GM12878 (cell line): ENCODE measurements around the gene ATP5MK. TPM values are rescaled to one million over a fixed set of nuclear protein-coding genes. Genes with fewer than 3 reads are reported as not detected.

Source experiments
- ATAC-seq: fragments of 200-7000 bp; cut with Tn5 transposase; 3 replicates; pipeline ENCODE4 v1.9.1; 2020; ENCODE audit warnings: mild to moderate bottlenecking, moderate library complexity
- BruUV-seq: library from RNA; stranded (reverse); fragments of 400-500 nt; replicated peaks from 2 replicates; lab custom pipeline; 2021; lab: Mats Ljungman, UMichigan
- CTCF ChIA-PET: fragments of 300-600 bp; sonication (Branson Sonifier 250); formaldehyde crosslinking; extraction: SDS; loops from one replicate; lab custom pipeline; 2021; ENCODE audit warnings: inconsistent platforms; lab: Yijun Ruan, JAX
- POLR2A ChIA-PET: fragments of 350-600 bp; formaldehyde crosslinking; extraction: SDS; loops from one replicate; lab custom pipeline; 2021; ENCODE audit warnings: inconsistent platforms; lab: Charles Lee
- RAD21 ChIA-PET: fragments of 300-600 bp; sonication (Branson Sonifier 250); formaldehyde crosslinking; loops from one replicate; lab custom pipeline; 2023; ENCODE audit warnings: antibody characterized with exemption; ENCODE audit not compliant: unreplicated experiment; lab: Charles Lee
- SMC1A ChIA-PET: fragments of 300-600 bp; sonication (Branson Sonifier 250); formaldehyde crosslinking; loops from one replicate; lab custom pipeline; 2023; ENCODE audit not compliant: unreplicated experiment, uncharacterized antibody; lab: Charles Lee
- DNase-seq: peaks from one replicate; pipeline ENCODE4 v3.0.0-alpha.2; 2011; ENCODE audit warnings: low read depth, low spot score
- FAIRE-seq: peaks from 3 replicates; lab custom pipeline; 2011; peaks lifted over from hg19 to GRCh38; lab: Jason Lieb, UNC
- H2AFZ ChIP-seq: 2 replicates; pipeline ENCODE4 v1.6.0; 2011; ENCODE audit warnings: low read depth, low read length, control low read depth; ENCODE audit not compliant: control insufficient read depth
- H3K27ac ChIP-seq: 2 replicates; pipeline ENCODE4 v1.5.1; 2011; ENCODE audit warnings: control low read depth; ENCODE audit not compliant: control insufficient read depth, insufficient read depth
- H3K27me3 ChIP-seq, 2 experiments: replicated peaks in 1 of 2; 2 replicates each; pipeline versions ENCODE4 v1.6.0 to v1.6.1; 2011; ENCODE audit warnings: low read length in 1 of 2; ENCODE audit not compliant: control insufficient read depth in 2 of 2, insufficient read depth in 2 of 2
- H3K36me3 ChIP-seq, 2 experiments: 2 replicates each; pipeline ENCODE4 v1.5.1; 2011; ENCODE audit warnings: low read length in 1 of 2; ENCODE audit not compliant: control insufficient read depth in 2 of 2, insufficient read depth in 2 of 2
- H3K4me1 ChIP-seq: 2 replicates; pipeline ENCODE4 v1.6.1; 2011; ENCODE audit warnings: mild to moderate bottlenecking, low read length, moderate library complexity, mixed read lengths; ENCODE audit not compliant: control insufficient read depth, insufficient read depth
- H3K4me2 ChIP-seq: 2 replicates; pipeline ENCODE4 v1.6.0; 2011; ENCODE audit warnings: control low read depth; ENCODE audit not compliant: control insufficient read depth, insufficient read depth
- H3K4me3 ChIP-seq: fragments of 200-600 bp; sonication (generic); 2 replicates; pipeline ENCODE4 v1.5.1; 2016
- H3K79me2 ChIP-seq: 2 replicates; pipeline ENCODE4 v1.6.0; 2011; ENCODE audit warnings: low read length; ENCODE audit not compliant: control insufficient read depth, insufficient read depth
- H3K9ac ChIP-seq: 2 replicates; pipeline ENCODE4 v1.8.0; 2011; ENCODE audit warnings: low read length, control low read depth, mixed read lengths; ENCODE audit not compliant: control insufficient read depth, insufficient read depth
- H3K9me3 ChIP-seq: replicated peaks from 3 replicates; pipeline ENCODE4 v1.5.1; 2011; ENCODE audit warnings: mild to moderate bottlenecking, low read length; ENCODE audit not compliant: control insufficient read depth, insufficient read depth
- H4K20me1 ChIP-seq: 2 replicates; pipeline ENCODE4 v1.6.0; 2011; ENCODE audit not compliant: control insufficient read depth, insufficient read depth
- BMI1 ChIP-seq: fragments of 450-650 bp; IDR thresholded peaks from 2 replicates; pipeline ENCODE4 v1.6.1; 2016; ENCODE audit warnings: mild to moderate bottlenecking, moderate library complexity, borderline replicate concordance
- ESRRA ChIP-seq: IDR thresholded peaks from 2 replicates; pipeline ENCODE4 v1.6.1; 2012; ENCODE audit warnings: mild to moderate bottlenecking, low read length, improper control_type of control experiment
- GABPA ChIP-seq: IDR thresholded peaks from 2 replicates; pipeline ENCODE4 v1.6.1; 2014; ENCODE audit warnings: antibody characterized with exemption, low read depth, mild to moderate bottlenecking, inconsistent platforms
- IRF4 ChIP-seq: IDR thresholded peaks from 2 replicates; pipeline ENCODE4 v1.6.1; 2011; ENCODE audit warnings: low read depth, low read length
- MTA2 ChIP-seq: fragments of 450-650 bp; IDR thresholded peaks from 2 replicates; pipeline ENCODE4 v1.6.1; 2016; ENCODE audit warnings: low read depth, mild to moderate bottlenecking, moderate library complexity
- MYB ChIP-seq: fragments of 150-350 bp; IDR thresholded peaks from 2 replicates; pipeline ENCODE4 v1.6.1; 2014; ENCODE audit warnings: mild to moderate bottlenecking, low read depth, low read length, borderline replicate concordance
- NBN ChIP-seq: fragments of 450-650 bp; IDR thresholded peaks from 2 replicates; pipeline ENCODE4 v1.6.1; 2016
- NR2F1 ChIP-seq: fragments of 450-650 bp; conservative IDR thresholded peaks from 2 replicates; pipeline ENCODE4 v1.6.1; 2017; ENCODE audit warnings: mild to moderate bottlenecking
- POLR2A ChIP-seq: IDR thresholded peaks from 2 replicates; pipeline ENCODE4 v1.6.1; 2011; ENCODE audit warnings: low read depth, mild to moderate bottlenecking, low read length
- POLR2AphosphoS2 ChIP-seq: IDR thresholded peaks from 2 replicates; pipeline ENCODE4 v1.6.1; 2011; ENCODE audit warnings: low read depth, mild to moderate bottlenecking, low read length, improper control_type of control experiment, moderate library complexity
- POLR2AphosphoS5 ChIP-seq: IDR thresholded peaks from 2 replicates; pipeline ENCODE4 v1.6.1; 2011; ENCODE audit warnings: mild to moderate bottlenecking, low read length, inconsistent platforms
- RBBP5 ChIP-seq: fragments of 200-600 bp; sonication (generic); conservative IDR thresholded peaks from 2 replicates; pipeline ENCODE4 v1.6.1; 2016
- RCOR1 ChIP-seq: conservative IDR thresholded peaks from 2 replicates; pipeline ENCODE4 v1.6.1; 2012; ENCODE audit warnings: low read depth, low read length, improper control_type of control experiment
- SMC3 ChIP-seq: IDR thresholded peaks from 2 replicates; pipeline ENCODE4 v1.6.1; 2011; ENCODE audit warnings: low read length, improper control_type of control experiment, borderline replicate concordance
- SREBF1 ChIP-seq: IDR thresholded peaks from 2 replicates; pipeline ENCODE4 v1.6.1; 2012; ENCODE audit warnings: mild to moderate bottlenecking, low read length
- YY1 ChIP-seq: IDR thresholded peaks from 2 replicates; pipeline ENCODE4 v1.6.1; 2011; ENCODE audit warnings: low read depth, mild to moderate bottlenecking, low read length
- WGBS: methylation state at CpG from one replicate; pipeline ENCODE4 v1.1.6; 2016; ENCODE audit warnings: low lambda C conversion rate; ENCODE audit not compliant: insufficient replicate concordance, insufficient coverage; ENCODE audit errors: missing lambda C conversion rate; 5-methylcytosine and 5-hydroxymethylcytosine counted together
- in situ Hi-C: fragments of 300-500 bp; cut with MboI; formaldehyde crosslinking; loops from 9 replicates; pipeline ENCODE4 v1.14.3; 2018; ENCODE audit warnings: mixed read lengths
- intact Hi-C: fragments of 100-400 bp; cut with micrococcal nuclease; formaldehyde crosslinking; loops from one replicate; pipeline ENCODE4 v1.14.2; 2022; ENCODE audit not compliant: unreplicated experiment
- polyA plus RNA-seq, 11 experiments: library from polyadenylated mRNA; depleted of rRNA in 4 of 11; unstranded in 6 of 11; stranded (reverse) in 5 of 11; fragments of >200 nt; fragmentation: Nextera tagmentation in 4 of 11; fragmentation: Illumina TruSeq in 1 of 11; extraction: Ambion mirVana in 4 of 11; extraction: Trizol in 1 of 11; gene quantifications; 1 replicate in 1 of 11; 2 replicates in 10 of 11; pipeline versions ENCODE4 v1.2.1 to v1.2.3, GENCODE V29; 2011 to 2016; ENCODE audit warnings: inconsistent platforms in 2 of 11, missing spikeins in 2 of 11, low read depth in 1 of 11
- total RNA-seq, 4 experiments: library from RNA; depleted of rRNA in 3 of 4; stranded (reverse); fragments of >200 nt in 3 of 4; fragmentation: Illumina TruSeq in 1 of 4; extraction: Trizol in 1 of 4; gene quantifications; 2 replicates each; pipeline versions ENCODE4 v1.2.1 to v1.2.3, GENCODE V29; 2013 to 2021
- TF ChIP-seq, protein P1 (sequence below): fragments of 450-650 bp; IDR thresholded peaks from 2 replicates; pipeline ENCODE4 v1.6.1; 2014; ENCODE audit warnings: mild to moderate bottlenecking
- TF ChIP-seq, protein P2 (sequence below), 3 experiments: IDR thresholded peaks in 2 of 3; conservative IDR thresholded peaks in 1 of 3; 2 replicates each; pipeline ENCODE4 v1.5.1; 2011; ENCODE audit warnings: low read depth in 3 of 3, low read length in 3 of 3, mild to moderate bottlenecking in 3 of 3, control low read depth in 2 of 3, moderate library complexity in 2 of 3, inconsistent platforms in 1 of 3, mixed read lengths in 1 of 3; ENCODE audit not compliant: control insufficient read depth in 2 of 3, insufficient read depth in 1 of 3; ENCODE audit errors: extremely low read depth in 1 of 3
- TF ChIP-seq, protein P3 (sequence below): fragments of 450-650 bp; IDR thresholded peaks from 2 replicates; pipeline ENCODE4 v1.6.1; 2017; ENCODE audit warnings: borderline replicate concordance
- TF ChIP-seq, protein P4 (sequence below): IDR thresholded peaks from 2 replicates; pipeline ENCODE4 v1.6.1; 2012; ENCODE audit warnings: low read length, inconsistent platforms

The ATP5MK gene
- total and polyA plus RNA-seq, 10 of the 15 experiments (the other 5 are each of a cell fraction or from before 2014, with no cell fraction given) = 240 to 1,790 (median 626) TPM

DNA sequence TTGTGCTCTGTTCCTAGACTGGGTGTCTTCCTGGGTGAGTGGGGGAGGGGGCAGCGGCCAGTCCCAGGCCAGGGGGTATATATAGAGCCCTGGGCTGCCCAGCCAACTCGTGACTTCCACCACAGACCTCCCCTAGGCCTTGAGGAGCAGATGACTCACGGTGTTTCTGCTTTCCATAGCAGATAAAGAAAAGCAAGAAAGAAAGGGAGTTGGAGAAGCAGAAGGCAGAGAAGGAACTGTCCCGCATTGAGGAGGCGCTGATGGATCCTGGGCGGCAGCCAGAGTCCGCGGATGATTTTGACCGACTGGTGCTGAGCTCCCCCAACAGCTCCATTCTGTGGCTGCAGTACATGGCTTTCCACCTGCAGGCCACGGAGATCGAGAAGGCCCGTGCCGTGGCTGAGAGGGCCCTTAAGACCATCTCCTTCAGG is 45.8 kb upstream of the ATP5MK start (continued):
- TF ChIP-seq BMI1 (no peak), NR2F1 (no peak), POLR2AphosphoS2 (no peak), NBN (no peak), MYB (no peak), SMC3 (no peak), POLR2AphosphoS5 (no peak)
- TF ChIP-seq, protein P1, sequence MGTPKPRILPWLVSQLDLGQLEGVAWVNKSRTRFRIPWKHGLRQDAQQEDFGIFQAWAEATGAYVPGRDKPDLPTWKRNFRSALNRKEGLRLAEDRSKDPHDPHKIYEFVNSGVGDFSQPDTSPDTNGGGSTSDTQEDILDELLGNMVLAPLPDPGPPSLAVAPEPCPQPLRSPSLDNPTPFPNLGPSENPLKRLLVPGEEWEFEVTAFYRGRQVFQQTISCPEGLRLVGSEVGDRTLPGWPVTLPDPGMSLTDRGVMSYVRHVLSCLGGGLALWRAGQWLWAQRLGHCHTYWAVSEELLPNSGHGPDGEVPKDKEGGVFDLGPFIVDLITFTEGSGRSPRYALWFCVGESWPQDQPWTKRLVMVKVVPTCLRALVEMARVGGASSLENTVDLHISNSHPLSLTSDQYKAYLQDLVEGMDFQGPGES = no peak
- TF ChIP-seq, all 136 proteins: peak for 0

DNA sequence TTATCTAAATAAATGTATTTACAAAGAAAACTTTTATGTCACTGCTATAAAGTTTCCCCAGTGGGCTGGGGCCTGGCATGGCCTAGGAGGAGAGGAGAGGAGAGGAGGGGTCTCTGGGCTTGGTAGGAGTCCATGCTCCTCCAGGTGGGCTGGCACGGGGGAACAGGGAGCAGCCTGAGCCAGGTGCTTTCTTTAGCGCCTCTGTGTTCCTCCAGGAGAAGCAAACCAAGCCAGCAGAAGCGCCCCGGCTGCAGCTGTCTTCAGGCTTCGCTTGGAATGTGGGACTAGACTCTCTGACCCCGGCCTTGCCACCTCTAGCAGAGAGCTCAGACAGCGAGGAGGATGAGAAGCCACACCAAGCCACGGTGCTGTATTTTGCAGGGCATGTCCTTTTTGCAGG is 45.3 kb upstream of the ATP5MK start:
- SMC1A ChIA-PET = interaction anchor here (1.0 kb wide), 1 partner anchor 34 kb away, joined by 3 read pairs; no protein-coding TSS in a partner anchor
- no peaks in the 10 kb centered on the region for H3K9me3 ChIP-seq
- intact Hi-C loops (no loop called here), in situ Hi-C loops (no loop called here)
- H3K4me3 ChIP-seq = no peak overlapping the region
- FAIRE-seq (no peak), ATAC-seq (no peak), DNase-seq (no peak)
- WGBS = 79% methylated on average over 8 of the region's 8 CpGs
- CTCF ChIA-PET = interaction anchor here (1.1 to 17.8 kb wide), 2 partner anchors 14 to 36 kb away, joined by 3 to 163 read pairs; partner anchors contain the start of gene CALHM3
- H3K36me3 ChIP-seq = peaks cover 42 to 54% of the 10 kb centered on the region in 2 experiments
- no peaks in the 10 kb centered on the region for H4K20me1 ChIP-seq
- RAD21 ChIA-PET = no interaction called here
- H2AFZ ChIP-seq = no peak overlapping the region
- no peaks in the 10 kb centered on the region for H3K79me2 ChIP-seq
- no TSS peak for BruUV-seq
- POLR2A ChIA-PET = interaction anchor here (1.5 kb wide), 1 partner anchor 10 kb away, joined by 4 read pairs; no protein-coding TSS in a partner anchor
- no peak overlapping the region for H3K9ac ChIP-seq
- no peak overlapping the region for H3K4me2 ChIP-seq
- H3K27ac ChIP-seq = no peak overlapping the region
- no peaks in the 10 kb centered on the region for H3K27me3 ChIP-seq
- H3K4me1 ChIP-seq = 0 out of 2 replicates have a peak, but pooled peaks cover 2% of the 10 kb centered on the region
- TF ChIP-seq RCOR1 = no peak
- TF ChIP-seq YY1 = no peak
- TF ChIP-seq ESRRA = no peak
- TF ChIP-seq SREBF1 = no peak
- TF ChIP-seq, protein P2, sequence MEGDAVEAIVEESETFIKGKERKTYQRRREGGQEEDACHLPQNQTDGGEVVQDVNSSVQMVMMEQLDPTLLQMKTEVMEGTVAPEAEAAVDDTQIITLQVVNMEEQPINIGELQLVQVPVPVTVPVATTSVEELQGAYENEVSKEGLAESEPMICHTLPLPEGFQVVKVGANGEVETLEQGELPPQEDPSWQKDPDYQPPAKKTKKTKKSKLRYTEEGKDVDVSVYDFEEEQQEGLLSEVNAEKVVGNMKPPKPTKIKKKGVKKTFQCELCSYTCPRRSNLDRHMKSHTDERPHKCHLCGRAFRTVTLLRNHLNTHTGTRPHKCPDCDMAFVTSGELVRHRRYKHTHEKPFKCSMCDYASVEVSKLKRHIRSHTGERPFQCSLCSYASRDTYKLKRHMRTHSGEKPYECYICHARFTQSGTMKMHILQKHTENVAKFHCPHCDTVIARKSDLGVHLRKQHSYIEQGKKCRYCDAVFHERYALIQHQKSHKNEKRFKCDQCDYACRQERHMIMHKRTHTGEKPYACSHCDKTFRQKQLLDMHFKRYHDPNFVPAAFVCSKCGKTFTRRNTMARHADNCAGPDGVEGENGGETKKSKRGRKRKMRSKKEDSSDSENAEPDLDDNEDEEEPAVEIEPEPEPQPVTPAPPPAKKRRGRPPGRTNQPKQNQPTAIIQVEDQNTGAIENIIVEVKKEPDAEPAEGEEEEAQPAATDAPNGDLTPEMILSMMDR (IDR thresholded peaks at IDR 0.05 in 2 of 3, conservative IDR thresholded peaks at IDR 0.05 in 1 of 3; ENCODE audit: control insufficient read depth in 2 of 3, extremely low read depth in 1 of 3, insufficient read depth in 1 of 3, low read depth in 3 of 3, low read length in 3 of 3) = no peak
- TF ChIP-seq, protein P3, sequence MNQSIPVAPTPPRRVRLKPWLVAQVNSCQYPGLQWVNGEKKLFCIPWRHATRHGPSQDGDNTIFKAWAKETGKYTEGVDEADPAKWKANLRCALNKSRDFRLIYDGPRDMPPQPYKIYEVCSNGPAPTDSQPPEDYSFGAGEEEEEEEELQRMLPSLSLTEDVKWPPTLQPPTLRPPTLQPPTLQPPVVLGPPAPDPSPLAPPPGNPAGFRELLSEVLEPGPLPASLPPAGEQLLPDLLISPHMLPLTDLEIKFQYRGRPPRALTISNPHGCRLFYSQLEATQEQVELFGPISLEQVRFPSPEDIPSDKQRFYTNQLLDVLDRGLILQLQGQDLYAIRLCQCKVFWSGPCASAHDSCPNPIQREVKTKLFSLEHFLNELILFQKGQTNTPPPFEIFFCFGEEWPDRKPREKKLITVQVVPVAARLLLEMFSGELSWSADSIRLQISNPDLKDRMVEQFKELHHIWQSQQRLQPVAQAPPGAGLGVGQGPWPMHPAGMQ = no peak
- no peak for TF ChIP-seq POLR2A
- no peak for TF ChIP-seq RBBP5
- no peak for TF ChIP-seq IRF4
- TF ChIP-seq, protein P4, sequence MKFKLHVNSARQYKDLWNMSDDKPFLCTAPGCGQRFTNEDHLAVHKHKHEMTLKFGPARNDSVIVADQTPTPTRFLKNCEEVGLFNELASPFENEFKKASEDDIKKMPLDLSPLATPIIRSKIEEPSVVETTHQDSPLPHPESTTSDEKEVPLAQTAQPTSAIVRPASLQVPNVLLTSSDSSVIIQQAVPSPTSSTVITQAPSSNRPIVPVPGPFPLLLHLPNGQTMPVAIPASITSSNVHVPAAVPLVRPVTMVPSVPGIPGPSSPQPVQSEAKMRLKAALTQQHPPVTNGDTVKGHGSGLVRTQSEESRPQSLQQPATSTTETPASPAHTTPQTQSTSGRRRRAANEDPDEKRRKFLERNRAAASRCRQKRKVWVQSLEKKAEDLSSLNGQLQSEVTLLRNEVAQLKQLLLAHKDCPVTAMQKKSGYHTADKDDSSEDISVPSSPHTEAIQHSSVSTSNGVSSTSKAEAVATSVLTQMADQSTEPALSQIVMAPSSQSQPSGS = no peak
- TF ChIP-seq MTA2 = no peak
- no peak for TF ChIP-seq GABPA
